ENCODE data around the gene L3MBTL3. TPM values are rescaled to one million over a fixed set of nuclear protein-coding genes. Genes with fewer than 3 reads are reported as not detected.

The L3MBTL3 gene
- total RNA-seq, 4 donors from 2014 or later, result 8.1 to 18.1 (median 14.2) TPM

DNA sequence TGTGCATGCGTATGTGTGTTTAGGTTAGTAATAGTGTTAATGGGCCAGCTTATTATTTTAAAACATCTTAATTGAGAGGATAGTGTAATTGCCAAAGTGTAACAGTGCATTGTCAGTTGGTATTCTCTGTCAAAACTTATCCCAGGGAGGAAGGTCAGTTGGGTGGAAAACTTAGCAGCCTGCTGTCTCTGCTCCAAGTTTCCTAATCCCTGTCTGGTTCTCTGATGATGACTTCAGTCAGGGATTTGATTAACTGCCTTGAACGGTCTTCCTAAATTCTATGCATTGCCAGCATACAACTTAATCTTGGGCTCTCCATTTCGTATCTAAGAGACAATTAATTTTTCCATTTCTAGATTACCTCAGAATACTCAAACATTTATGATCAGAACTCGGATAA lies 51.1 kb downstream of the L3MBTL3 start:
- Histone ChIP-seq H3K27ac (no peak overlapping the region), H3K27me3 (no peaks in the 10 kb centered on the region), H3K4me1 (no peaks in the 10 kb centered on the region), H3K4me3 (replicated peaks in 1 of 3) (no peak overlapping the region), H3K9me3 (no peaks in the 10 kb centered on the region), H3K36me3 (peaks cover 2 to 7% of the 10 kb centered on the region in 2 donors)
- DNase-seq, result no peak
- intact Hi-C loops (cut with DNase I), result no loop called here
- 82 to 87% methylated on average over 4 of the region's 4 CpGs for WGBS, 2 donors
- TF ChIP-seq, protein P1, sequence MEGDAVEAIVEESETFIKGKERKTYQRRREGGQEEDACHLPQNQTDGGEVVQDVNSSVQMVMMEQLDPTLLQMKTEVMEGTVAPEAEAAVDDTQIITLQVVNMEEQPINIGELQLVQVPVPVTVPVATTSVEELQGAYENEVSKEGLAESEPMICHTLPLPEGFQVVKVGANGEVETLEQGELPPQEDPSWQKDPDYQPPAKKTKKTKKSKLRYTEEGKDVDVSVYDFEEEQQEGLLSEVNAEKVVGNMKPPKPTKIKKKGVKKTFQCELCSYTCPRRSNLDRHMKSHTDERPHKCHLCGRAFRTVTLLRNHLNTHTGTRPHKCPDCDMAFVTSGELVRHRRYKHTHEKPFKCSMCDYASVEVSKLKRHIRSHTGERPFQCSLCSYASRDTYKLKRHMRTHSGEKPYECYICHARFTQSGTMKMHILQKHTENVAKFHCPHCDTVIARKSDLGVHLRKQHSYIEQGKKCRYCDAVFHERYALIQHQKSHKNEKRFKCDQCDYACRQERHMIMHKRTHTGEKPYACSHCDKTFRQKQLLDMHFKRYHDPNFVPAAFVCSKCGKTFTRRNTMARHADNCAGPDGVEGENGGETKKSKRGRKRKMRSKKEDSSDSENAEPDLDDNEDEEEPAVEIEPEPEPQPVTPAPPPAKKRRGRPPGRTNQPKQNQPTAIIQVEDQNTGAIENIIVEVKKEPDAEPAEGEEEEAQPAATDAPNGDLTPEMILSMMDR (IDR thresholded peaks at IDR 0.05), result no peak
- TF ChIP-seq POLR2A (IDR thresholded peaks at IDR 0.05), result no peak

DNA sequence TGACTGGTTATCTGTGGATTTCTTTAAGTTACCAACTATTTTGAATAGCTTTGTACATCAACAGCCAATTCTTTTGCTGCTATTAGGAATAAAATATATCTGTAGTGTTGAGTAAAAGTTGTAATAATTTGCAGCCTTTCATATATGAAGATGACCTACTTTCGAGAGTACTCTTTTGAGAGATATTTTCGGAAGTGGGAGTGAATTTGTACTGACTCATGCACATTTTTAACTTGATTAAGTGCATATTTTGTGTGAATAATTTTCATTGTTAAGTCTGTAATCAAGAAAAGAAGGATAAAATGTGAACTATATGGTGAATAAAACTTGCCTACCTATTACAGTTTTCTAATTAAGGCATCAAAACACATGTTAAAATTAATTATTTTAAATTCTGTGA lies 51.9 kb downstream of the L3MBTL3 start:
- TF ChIP-seq POLR2A (IDR thresholded peaks at IDR 0.05), result no peak
- TF ChIP-seq, protein P1 (IDR thresholded peaks at IDR 0.05), result no peak
- WGBS, 2 donors, result 85 to 87% methylated on average over 2 of the region's 2 CpGs
- intact Hi-C loops (cut with DNase I), result no loop called here

DNA sequence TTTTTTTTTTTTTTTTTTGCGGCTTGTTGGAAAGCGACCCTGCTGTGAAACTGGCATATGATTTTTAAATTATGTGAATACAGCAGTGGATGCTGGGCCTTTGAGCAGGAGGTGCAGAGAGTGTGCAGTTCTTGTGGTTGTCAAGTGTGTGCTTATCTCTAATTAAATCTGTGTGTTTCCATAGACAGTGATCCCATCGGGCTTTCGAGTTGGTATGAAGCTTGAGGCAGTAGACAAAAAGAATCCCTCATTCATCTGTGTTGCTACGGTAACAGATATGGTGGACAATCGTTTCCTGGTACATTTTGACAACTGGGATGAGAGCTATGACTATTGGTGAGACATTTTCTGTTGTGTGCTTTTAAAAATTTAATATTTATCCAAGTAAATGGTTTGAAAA lies 52.4 kb downstream of the L3MBTL3 start:
- DNase-seq, result no peak
- Histone ChIP-seq H3K27me3 (no peaks in the 10 kb centered on the region), H3K9me3 (no peaks in the 10 kb centered on the region), H3K27ac (no peak overlapping the region), H3K4me1 (no peaks in the 10 kb centered on the region), H3K4me3 (replicated peaks in 1 of 3) (no peak overlapping the region), H3K36me3 (peaks cover 2% of the 10 kb centered on the region in 2 donors)
- 69 to 75% methylated on average over 6 of the region's 6 CpGs for WGBS, 2 donors
- intact Hi-C loops (cut with DNase I), result no loop called here
- TF ChIP-seq, protein P1 (IDR thresholded peaks at IDR 0.05), result no peak

More for the DNA sequence above, 51.9 kb downstream of the L3MBTL3 start:
- H3K4me1 ChIP-seq, result no peaks in the 10 kb centered on the region
- no peaks in the 10 kb centered on the region for H3K27me3 ChIP-seq
- no peak for DNase-seq
- H3K9me3 ChIP-seq, result no peaks in the 10 kb centered on the region
- no peak overlapping the region for H3K27ac ChIP-seq
- peaks cover 2 to 7% of the 10 kb centered on the region in 2 donors for H3K36me3 ChIP-seq
- no peak overlapping the region for H3K4me3 ChIP-seq (replicated peaks in 1 of 3)

- Histone ChIP-seq H3K4me1 (no peaks in the 10 kb centered on the region), H3K27ac (no peak overlapping the region), H3K36me3 (no peaks in the 10 kb centered on the region), H3K4me3 (replicated peaks in 1 of 3) (no peak overlapping the region), H3K9me3 (no peaks in the 10 kb centered on the region), H3K27me3 (no peaks in the 10 kb centered on the region)
- no peak for DNase-seq
- WGBS, 2 donors, result 77 to 91% methylated on average over 3 of the region's 3 CpGs
- TF ChIP-seq, protein P1 (IDR thresholded peaks at IDR 0.05), result no peak
- no peak for TF ChIP-seq POLR2A (IDR thresholded peaks at IDR 0.05)
- intact Hi-C loops (cut with DNase I), result no loop called here
These were observed 57.6 kb downstream of the L3MBTL3 start for GRCh38 chr6:130075879-130076460.

GRCh38 chr6:130076512-130076911 lies 58.1 kb downstream of the L3MBTL3 start:
- no peak for DNase-seq
- H3K27ac ChIP-seq, result no peak overlapping the region

More at GRCh38 chr6:130076512-130076911, 58.1 kb downstream of the L3MBTL3 start:
- H3K27me3 ChIP-seq, result no peaks in the 10 kb centered on the region
- H3K36me3 ChIP-seq, result no peaks in the 10 kb centered on the region
- H3K4me1 ChIP-seq, result no peaks in the 10 kb centered on the region
- intact Hi-C loops (cut with DNase I), result no loop called here
- H3K4me3 ChIP-seq (replicated peaks in 1 of 3), result no peak overlapping the region
- no peak for TF ChIP-seq POLR2A (IDR thresholded peaks at IDR 0.05)
- TF ChIP-seq, protein P1 (IDR thresholded peaks at IDR 0.05), result no peak
- WGBS, 2 donors, result 70 to 89% methylated on average over 2 of the region's 2 CpGs
- H3K9me3 ChIP-seq, result no peaks in the 10 kb centered on the region

All from thyroid gland (tissue), 4 donors.